GM18526 (cell line): ENCODE measurements around the gene LRRC8B.

Source experiments
- POLR2A ChIP-seq: IDR thresholded peaks from 3 replicates; pipeline ENCODE4 v1.6.1; 2011; ENCODE audit not compliant: insufficient read length; ENCODE audit errors: extremely low read depth

Gene LRRC8B

GRCh38 chr1:89539128-89539527 is 14.5 kb downstream of the LRRC8B start:
- no peak for TF ChIP-seq POLR2A

- TF ChIP-seq POLR2A: no peak
Observed at GRCh38 chr1:89540406-89540970, 15.9 kb downstream of the LRRC8B start.

- TF ChIP-seq POLR2A: no peak
Observed at GRCh38 chr1:89542345-89542744, 17.7 kb downstream of the LRRC8B start.

GRCh38 chr1:89545264-89546038 is 20.8 kb downstream of the LRRC8B start:
- TF ChIP-seq POLR2A: no peak

GRCh38 chr1:89546082-89546889 is 21.7 kb downstream of the LRRC8B start:
- TF ChIP-seq POLR2A: no peak

GRCh38 chr1:89546934-89547562 is 22.4 kb downstream of the LRRC8B start:
- no peak for TF ChIP-seq POLR2A

GRCh38 chr1:89547563-89548116 is 23.0 kb downstream of the LRRC8B start:
- no peak for TF ChIP-seq POLR2A

GRCh38 chr1:89548122-89548857 is 23.7 kb downstream of the LRRC8B start:
- no peak for TF ChIP-seq POLR2A

GRCh38 chr1:89550995-89551394 is 26.4 kb downstream of the LRRC8B start:
- no peak for TF ChIP-seq POLR2A

- TF ChIP-seq POLR2A: no peak
Observed at GRCh38 chr1:89552471-89553081, 27.9 kb downstream of the LRRC8B start.

GRCh38 chr1:89553157-89553556 is 28.5 kb downstream of the LRRC8B start:
- no peak for TF ChIP-seq POLR2A

- no peak for TF ChIP-seq POLR2A
Observed at GRCh38 chr1:89555550-89555949, 30.9 kb downstream of the LRRC8B start.

- no peak for TF ChIP-seq POLR2A
Observed at GRCh38 chr1:89556726-89557444, 32.3 kb downstream of the LRRC8B start.

- TF ChIP-seq POLR2A: no peak
Observed at GRCh38 chr1:89557445-89557825, 32.8 kb downstream of the LRRC8B start.
